Stimulated activated CD8-positive, alpha-beta memory T cell treated with anti-CD3 and anti-CD28 coated beads, Interleukin-12 subunit alpha, Interleukin-12 subunit beta, amount 100 ng/mL, for 24 hours (primary cell): ENCODE measurements around the gene ZDHHC15.
"Not testable (repeated sequence)": the region's sequence is repeated elsewhere in the genome, so short reads cannot be mapped to it uniquely, and the experiment has no call there.

ENCODE experiments used
- DNase-seq: peaks from one replicate; pipeline ENCODE4 v3.0.0-alpha.2; 2020; ENCODE audit errors: extremely low read depth

The ZDHHC15 gene

GRCh38 chrX:75522565-75523431 lies at the start of gene ZDHHC15:
ZDHHC15 (minus strand) TSS chrX:75523037; CDS start chrX:75523024, 13 bp downstream.
- no peak for DNase-seq

GRCh38 chrX:75560544-75560943 lies 37.7 kb upstream of the ZDHHC15 start:
- not testable (repeated sequence) for DNase-seq

- no peak for DNase-seq
Measured at GRCh38 chrX:75547783-75548182, 24.9 kb upstream of the ZDHHC15 start.

GRCh38 chrX:75546724-75547511 lies 24.1 kb upstream of the ZDHHC15 start:
- no peak for DNase-seq

- no peak for DNase-seq
Measured at GRCh38 chrX:75544786-75545185, 21.9 kb upstream of the ZDHHC15 start.

GRCh38 chrX:75483933-75484332 lies 38.9 kb downstream of the ZDHHC15 start:
- DNase-seq: no peak

GRCh38 chrX:75461780-75462179 lies 61.1 kb downstream of the ZDHHC15 start:
- DNase-seq: not testable (repeated sequence)

GRCh38 chrX:75421688-75422230 lies 101.1 kb downstream of the ZDHHC15 start:
- DNase-seq: no peak

GRCh38 chrX:75407153-75407552 lies 115.7 kb downstream of the ZDHHC15 start:
- not testable (repeated sequence) for DNase-seq

- DNase-seq: no peak
Measured at GRCh38 chrX:75390470-75390869, 132.4 kb downstream of the ZDHHC15 start.

- DNase-seq: no peak
Measured at GRCh38 chrX:75369721-75370120, 153.1 kb downstream of the ZDHHC15 start.

- no peak for DNase-seq
Measured at GRCh38 chrX:75366861-75367260, 156.0 kb downstream of the ZDHHC15 start.

- no peak for DNase-seq
Measured at GRCh38 chrX:75365243-75365975, 157.4 kb downstream of the ZDHHC15 start.

GRCh38 chrX:75361788-75362187 lies 161.0 kb downstream of the ZDHHC15 start:
- no peak for DNase-seq

- not testable (repeated sequence) for DNase-seq
Measured at GRCh38 chrX:75348601-75349000, 174.2 kb downstream of the ZDHHC15 start.

- DNase-seq: no peak
Measured at GRCh38 chrX:75337525-75337924, 185.3 kb downstream of the ZDHHC15 start.

GRCh38 chrX:75335127-75335458 lies 187.7 kb downstream of the ZDHHC15 start:
- DNase-seq: no peak

GRCh38 chrX:75334407-75335126 lies 188.3 kb downstream of the ZDHHC15 start:
- not testable (repeated sequence) for DNase-seq

GRCh38 chrX:75327607-75328006 lies 195.2 kb downstream of the ZDHHC15 start:
- DNase-seq: no peak
